Caco-2 (cell line): ENCODE results near the gene PTAR1. TPM values are rescaled to one million over a fixed set of nuclear protein-coding genes. Genes with fewer than 3 reads are reported as not detected.

Experiments used
- BruUV-seq: library from RNA; stranded (reverse); fragments of 400-500 nt; replicated peaks from 2 replicates; lab custom pipeline; 2021; lab: Mats Ljungman, UMichigan
- CTCF ChIA-PET: fragments of 300-600 bp; sonication (Branson Sonifier 250); formaldehyde crosslinking; loops from one replicate; lab custom pipeline; 2022; ENCODE audit warnings: antibody characterized with exemption; lab: Charles Lee
- POLR2A ChIA-PET: fragments of 300-600 bp; sonication (Branson Sonifier 250); formaldehyde crosslinking; loops from one replicate; lab custom pipeline; 2022; ENCODE audit warnings: antibody characterized with exemption; lab: Charles Lee
- DNase-seq, 2 experiments: peaks; one replicate each; pipeline versions ENCODE4 v3.0.0 to v3.0.0-alpha.2; 2020 to 2022
- H3K27me3 ChIP-seq: replicated peaks from 2 replicates; pipeline ENCODE4 v1.6.0; 2011; ENCODE audit warnings: low read length; ENCODE audit not compliant: control insufficient read depth, insufficient read depth
- H3K36me3 ChIP-seq: 2 replicates; pipeline ENCODE4 v1.5.1; 2011; ENCODE audit warnings: low read length; ENCODE audit not compliant: control insufficient read depth, insufficient read depth
- H3K4me1 ChIP-seq: fragments of 250-450 bp; sonication (Bioruptor Pico); 2 replicates; pipeline ENCODE4 v1.5.1; 2020; ENCODE audit warnings: mild to moderate bottlenecking
- H3K4me3 ChIP-seq: 2 replicates; pipeline ENCODE4 v1.5.1; 2011; ENCODE audit warnings: low read depth, mild to moderate bottlenecking, control low read depth, low read length
- H3K9me3 ChIP-seq: fragments of 250-450 bp; sonication (Bioruptor Pico); 2 replicates; pipeline ENCODE4 v1.5.1; 2020; ENCODE audit warnings: mild to moderate bottlenecking, moderate library complexity
- H3K27ac Mint-ChIP-seq: one replicate; pipeline ENCODE4 v1.8.0; 2022; ENCODE audit warnings: mixed read lengths; ENCODE audit not compliant: unreplicated experiment
- H3K27me3 Mint-ChIP-seq: one replicate; pipeline ENCODE4 v1.8.0; 2022; ENCODE audit warnings: mixed read lengths; ENCODE audit not compliant: insufficient read depth, unreplicated experiment
- H3K36me3 Mint-ChIP-seq: one replicate; pipeline ENCODE4 v1.8.0; 2022; ENCODE audit warnings: mild to moderate bottlenecking, mixed read lengths; ENCODE audit not compliant: insufficient read depth, unreplicated experiment
- H3K4me1 Mint-ChIP-seq: one replicate; pipeline ENCODE4 v1.8.0; 2022; ENCODE audit warnings: low read depth, mixed read lengths; ENCODE audit not compliant: unreplicated experiment
- H3K4me3 Mint-ChIP-seq: one replicate; pipeline ENCODE4 v1.8.0; 2022; ENCODE audit warnings: mild to moderate bottlenecking, moderate library complexity, mixed read lengths; ENCODE audit not compliant: unreplicated experiment
- H3K9me3 Mint-ChIP-seq: one replicate; pipeline ENCODE4 v1.8.0; 2022; ENCODE audit warnings: mixed read lengths; ENCODE audit not compliant: unreplicated experiment
- intact Hi-C: fragments of 100-400 bp; cut with micrococcal nuclease; formaldehyde crosslinking; loops from one replicate; pipeline ENCODE4 v1.10.0; 2022; ENCODE audit not compliant: unreplicated experiment
- total RNA-seq: library from RNA; stranded (reverse); gene quantifications from 2 replicates; pipeline ENCODE4 v1.2.3, GENCODE V29; 2022
- TF ChIP-seq, protein P1 (sequence below), 2 experiments: fragments of 200-600 bp in 1 of 2; IDR thresholded peaks; 1 replicate in 1 of 2; 2 replicates in 1 of 2; pipeline versions ENCODE4 v1.5.1 to v1.8.0; 2011 to 2022; ENCODE audit warnings: antibody characterized with exemption in 1 of 2, control low read depth in 1 of 2, inconsistent platforms in 1 of 2, low read depth in 1 of 2, low read length in 1 of 2, mild to moderate bottlenecking in 1 of 2, moderate library complexity in 1 of 2; ENCODE audit not compliant: insufficient read depth in 1 of 2, severe bottlenecking in 1 of 2, unreplicated experiment in 1 of 2

Gene PTAR1
- total RNA-seq, 1 experiment from 2014 or later = 16.5 TPM

- POLR2A ChIA-PET = no interaction called here
- TF ChIP-seq, protein P1, sequence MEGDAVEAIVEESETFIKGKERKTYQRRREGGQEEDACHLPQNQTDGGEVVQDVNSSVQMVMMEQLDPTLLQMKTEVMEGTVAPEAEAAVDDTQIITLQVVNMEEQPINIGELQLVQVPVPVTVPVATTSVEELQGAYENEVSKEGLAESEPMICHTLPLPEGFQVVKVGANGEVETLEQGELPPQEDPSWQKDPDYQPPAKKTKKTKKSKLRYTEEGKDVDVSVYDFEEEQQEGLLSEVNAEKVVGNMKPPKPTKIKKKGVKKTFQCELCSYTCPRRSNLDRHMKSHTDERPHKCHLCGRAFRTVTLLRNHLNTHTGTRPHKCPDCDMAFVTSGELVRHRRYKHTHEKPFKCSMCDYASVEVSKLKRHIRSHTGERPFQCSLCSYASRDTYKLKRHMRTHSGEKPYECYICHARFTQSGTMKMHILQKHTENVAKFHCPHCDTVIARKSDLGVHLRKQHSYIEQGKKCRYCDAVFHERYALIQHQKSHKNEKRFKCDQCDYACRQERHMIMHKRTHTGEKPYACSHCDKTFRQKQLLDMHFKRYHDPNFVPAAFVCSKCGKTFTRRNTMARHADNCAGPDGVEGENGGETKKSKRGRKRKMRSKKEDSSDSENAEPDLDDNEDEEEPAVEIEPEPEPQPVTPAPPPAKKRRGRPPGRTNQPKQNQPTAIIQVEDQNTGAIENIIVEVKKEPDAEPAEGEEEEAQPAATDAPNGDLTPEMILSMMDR (IDR thresholded peaks at IDR 0.05; ENCODE audit: insufficient read depth in 1 of 2, low read depth in 1 of 2, low read length in 1 of 2, severe bottlenecking in 1 of 2, unreplicated experiment in 1 of 2) = no peak
- Mint-ChIP-seq H3K36me3 (no peaks in the 10 kb centered on the region), H3K9me3 (no peaks in the 10 kb centered on the region), H3K4me1 (peaks cover 5% of the 10 kb centered on the region), H3K27ac (no peak overlapping the region), H3K4me3 (no peak overlapping the region), H3K27me3 (no peaks in the 10 kb centered on the region)
- BruUV-seq = no TSS peak
- Histone ChIP-seq H3K4me1 (peaks cover 14% of the 10 kb centered on the region; the same call in 1 of the 2 replicates), H3K4me3 (no peak overlapping the region), H3K27me3 (no peaks in the 10 kb centered on the region), H3K9me3 (no peaks in the 10 kb centered on the region), H3K36me3 (no peaks in the 10 kb centered on the region)
- intact Hi-C loops = loop anchor here (5.0 kb wide), 2 partner anchors 77 to 132 kb away; partner anchors contain the start of gene CFAP95
- CTCF ChIA-PET = interaction anchor here (1.9 kb wide), 1 partner anchor 41 kb away, joined by 9 read pairs; no protein-coding TSS in a partner anchor
- DNase-seq = no peak
These were observed 15.0 kb downstream of the PTAR1 start for GRCh38 chr9:69744688-69745380.

GRCh38 chr9:69743930-69744329, 15.9 kb downstream of the PTAR1 start:
- H3K27me3 Mint-ChIP-seq = no peaks in the 10 kb centered on the region
- no peaks in the 10 kb centered on the region for H3K9me3 Mint-ChIP-seq
- DNase-seq = no peak
- H3K4me1 Mint-ChIP-seq = peaks cover 5% of the 10 kb centered on the region
- intact Hi-C loops = no loop called here
- TF ChIP-seq, protein P1 (IDR thresholded peaks at IDR 0.05; ENCODE audit: insufficient read depth in 1 of 2, low read depth in 1 of 2, low read length in 1 of 2, severe bottlenecking in 1 of 2, unreplicated experiment in 1 of 2) = no peak
- BruUV-seq = no TSS peak
- POLR2A ChIA-PET = no interaction called here
- Histone ChIP-seq H3K4me3 (no peak overlapping the region), H3K27me3 (no peaks in the 10 kb centered on the region), H3K9me3 (no peaks in the 10 kb centered on the region), H3K36me3 (no peaks in the 10 kb centered on the region), H3K4me1 (peaks cover 14% of the 10 kb centered on the region; the same call in 1 of the 2 replicates)
- CTCF ChIA-PET = no interaction called here
- H3K36me3 Mint-ChIP-seq = no peaks in the 10 kb centered on the region
- no peak overlapping the region for H3K27ac Mint-ChIP-seq
- no peak overlapping the region for H3K4me3 Mint-ChIP-seq

GRCh38 chr9:69740872-69741505, 18.8 kb downstream of the PTAR1 start:
- no peaks in the 10 kb centered on the region for H3K4me1 Mint-ChIP-seq
- no peaks in the 10 kb centered on the region for H3K27me3 Mint-ChIP-seq
- H3K27me3 ChIP-seq = no peaks in the 10 kb centered on the region
- H3K9me3 Mint-ChIP-seq = no peaks in the 10 kb centered on the region
- H3K27ac Mint-ChIP-seq = no peak overlapping the region
- ChIA-PET CTCF (no interaction called here), POLR2A (no interaction called here)
- H3K4me3 Mint-ChIP-seq = no peak overlapping the region
- H3K36me3 ChIP-seq = no peaks in the 10 kb centered on the region
- TF ChIP-seq, protein P1 (IDR thresholded peaks at IDR 0.05; ENCODE audit: insufficient read depth in 1 of 2, low read depth in 1 of 2, low read length in 1 of 2, severe bottlenecking in 1 of 2, unreplicated experiment in 1 of 2) = no peak
- H3K9me3 ChIP-seq = no peaks in the 10 kb centered on the region
- no peak overlapping the region for H3K4me3 ChIP-seq
- no peak for DNase-seq
- no peaks in the 10 kb centered on the region for H3K4me1 ChIP-seq
- no peaks in the 10 kb centered on the region for H3K36me3 Mint-ChIP-seq
- intact Hi-C loops = no loop called here
- BruUV-seq = no TSS peak
